Measurements from ENCODE around the gene ANKRD13D.
"Not testable (repeated sequence)": the region's sequence is repeated elsewhere in the genome, so short reads cannot be mapped to it uniquely, and the experiment has no call there.

ANKRD13D gene

GRCh38 chr11:67317205-67317887, 28.2 kb downstream of the ANKRD13D start:
- DNase-seq (ENCODE audit: low read depth in 2 of 2, low spot score in 1 of 2) = peak; percentile 99

- no peak for DNase-seq (ENCODE audit: low read depth in 2 of 2, low spot score in 1 of 2)
Observed at GRCh38 chr11:67317888-67318555, 28.9 kb downstream of the ANKRD13D start.

GRCh38 chr11:67318876-67319275, 29.8 kb downstream of the ANKRD13D start:
- not testable (repeated sequence) for DNase-seq (ENCODE audit: low read depth in 2 of 2, low spot score in 1 of 2)

- DNase-seq (ENCODE audit: low read depth in 2 of 2, low spot score in 1 of 2) = no peak
Observed at GRCh38 chr11:67320011-67320410, 30.9 kb downstream of the ANKRD13D start.

- no peak for DNase-seq (ENCODE audit: low read depth in 2 of 2, low spot score in 1 of 2)
Observed at GRCh38 chr11:67320691-67321090, 31.6 kb downstream of the ANKRD13D start.

GRCh38 chr11:67321313-67321871, 32.3 kb downstream of the ANKRD13D start:
- no peak for DNase-seq (ENCODE audit: low read depth in 2 of 2, low spot score in 1 of 2)

- DNase-seq (ENCODE audit: low read depth in 2 of 2, low spot score in 1 of 2) = no peak
Observed at GRCh38 chr11:67322049-67322448, 32.9 kb downstream of the ANKRD13D start.

- no peak for DNase-seq (ENCODE audit: low read depth in 2 of 2, low spot score in 1 of 2)
Observed at GRCh38 chr11:67323526-67323925, 34.4 kb downstream of the ANKRD13D start.

GRCh38 chr11:67332081-67332691, 43.1 kb downstream of the ANKRD13D start:
- no peak for DNase-seq (ENCODE audit: low read depth in 2 of 2, low spot score in 1 of 2)

GRCh38 chr11:67337257-67337656, 48.2 kb downstream of the ANKRD13D start:
- DNase-seq (ENCODE audit: low read depth in 2 of 2, low spot score in 1 of 2) = no peak

GRCh38 chr11:67344264-67344663, 55.2 kb downstream of the ANKRD13D start:
- DNase-seq (ENCODE audit: low read depth in 2 of 2, low spot score in 1 of 2) = no peak

- no peak for DNase-seq (ENCODE audit: low read depth in 2 of 2, low spot score in 1 of 2)
Observed at GRCh38 chr11:67345247-67345919, 56.3 kb downstream of the ANKRD13D start.

GRCh38 chr11:67345920-67346819, 57.1 kb downstream of the ANKRD13D start:
- DNase-seq (ENCODE audit: low read depth in 2 of 2, low spot score in 1 of 2) = no peak

GRCh38 chr11:67347964-67348749, 59.1 kb downstream of the ANKRD13D start:
- DNase-seq (ENCODE audit: low read depth in 2 of 2, low spot score in 1 of 2) = no peak

- no peak for DNase-seq (ENCODE audit: low read depth in 2 of 2, low spot score in 1 of 2)
Observed at GRCh38 chr11:67349036-67349435, 59.9 kb downstream of the ANKRD13D start.

GRCh38 chr11:67349457-67349856, 60.4 kb downstream of the ANKRD13D start:
- DNase-seq (ENCODE audit: low read depth in 2 of 2, low spot score in 1 of 2) = no peak

- no peak for DNase-seq (ENCODE audit: low read depth in 2 of 2, low spot score in 1 of 2)
Observed at GRCh38 chr11:67349928-67350465, 60.9 kb downstream of the ANKRD13D start.

GRCh38 chr11:67351275-67352005, 62.3 kb downstream of the ANKRD13D start:
- DNase-seq (ENCODE audit: low read depth in 2 of 2, low spot score in 1 of 2) = no peak
